DND-41 (cell line): ENCODE results near the gene NETO2.

ENCODE experiments used
- CTCF ChIP-seq: IDR thresholded peaks from 2 replicates; pipeline ENCODE4 v1.5.1; 2012; ENCODE audit warnings: borderline replicate concordance, low read length, moderate library complexity, mild to moderate bottlenecking; ENCODE audit not compliant: poor library complexity, severe bottlenecking; ENCODE audit errors: extremely low read depth
- EZH2 ChIP-seq: IDR thresholded peaks from 3 replicates; pipeline ENCODE4 v1.6.1; 2012; ENCODE audit warnings: borderline replicate concordance, low read depth, mild to moderate bottlenecking, moderate library complexity, low read length, inconsistent platforms; ENCODE audit not compliant: severe bottlenecking

- TF ChIP-seq CTCF (no peak), EZH2 (no peak)
Observed at GRCh38 chr16:47029724-47030123, 114.0 kb downstream of the NETO2 start.
